Rectal smooth muscle tissue (tissue), 1 donor: Measurements from ENCODE around the gene NPW.

ENCODE experiments used
- H3K27ac ChIP-seq: one replicate; pipeline ENCODE4 v1.7.0; 2013; ENCODE audit warnings: low read depth, low read length, inconsistent platforms
- H3K27me3 ChIP-seq: one replicate; pipeline ENCODE4 v1.7.0; 2013; ENCODE audit warnings: low read length; ENCODE audit not compliant: control insufficient read depth, insufficient read depth
- H3K36me3 ChIP-seq: one replicate; pipeline ENCODE4 v1.7.0; 2013; ENCODE audit warnings: low read length; ENCODE audit not compliant: control insufficient read depth, insufficient read depth
- H3K4me1 ChIP-seq: one replicate; pipeline ENCODE4 v1.7.0; 2013; ENCODE audit warnings: low read length; ENCODE audit not compliant: control insufficient read depth, insufficient read depth
- H3K4me3 ChIP-seq: one replicate; pipeline ENCODE4 v1.7.0; 2013; ENCODE audit warnings: low read length
- H3K9ac ChIP-seq: one replicate; pipeline ENCODE4 v1.7.0; 2013; ENCODE audit warnings: low read length

Gene NPW

GRCh38 chr16:2019518-2019920 lies at the start of gene NPW:
Gene NPW, plus strand, starts transcription at chr16:2019785.
- Histone ChIP-seq H3K36me3 (no peaks in the 10 kb centered on the region), H3K9ac (no peak within 1 kb of the TSS), H3K27me3 (peaks cover 22% of the 10 kb centered on the region), H3K4me1 (peaks cover 6% of the 10 kb centered on the region), H3K27ac (no peak within 1 kb of the TSS), H3K4me3 (no peak within 1 kb of the TSS)

GRCh38 chr16:1971796-1972489 lies 47.6 kb upstream of the NPW start, which contains the start of gene TBL3:
Gene TBL3, plus strand, starts transcription at chr16:1972053. Its CDS starts 112 bp downstream, at chr16:1972165.
- H3K36me3 ChIP-seq, result peaks cover 25% of the 10 kb centered on the region
- H3K9ac ChIP-seq, result peak within 1 kb of the TSS; percentile 82
- peak within 1 kb of the TSS; percentile 97 for H3K27ac ChIP-seq
- no peaks in the 10 kb centered on the region for H3K27me3 ChIP-seq
- H3K4me1 ChIP-seq, result peaks cover 9% of the 10 kb centered on the region
- H3K4me3 ChIP-seq, result peak within 1 kb of the TSS; percentile 93

- H3K36me3 ChIP-seq, result peaks cover 28% of the 10 kb centered on the region
- H3K27ac ChIP-seq, result no peak overlapping the region
- H3K27me3 ChIP-seq, result no peaks in the 10 kb centered on the region
- peak overlapping the region; percentile 62 for H3K9ac ChIP-seq
- H3K4me1 ChIP-seq, result peaks cover 9% of the 10 kb centered on the region
- H3K4me3 ChIP-seq, result peak overlapping the region; percentile 93
Measured at GRCh38 chr16:1972490-1972877, 47.1 kb upstream of the NPW start.

- peaks cover 9% of the 10 kb centered on the region for H3K4me1 ChIP-seq
- no peak overlapping the region for H3K4me3 ChIP-seq
- H3K27me3 ChIP-seq, result no peaks in the 10 kb centered on the region
- H3K9ac ChIP-seq, result no peak overlapping the region
- no peak overlapping the region for H3K27ac ChIP-seq
- peaks cover 30% of the 10 kb centered on the region for H3K36me3 ChIP-seq
Measured at GRCh38 chr16:1973461-1974156, 46.0 kb upstream of the NPW start.

- Histone ChIP-seq H3K9ac (no peak overlapping the region), H3K36me3 (peaks cover 30% of the 10 kb centered on the region), H3K27ac (no peak overlapping the region), H3K4me3 (no peak overlapping the region), H3K4me1 (peaks cover 9% of the 10 kb centered on the region), H3K27me3 (peaks cover 4% of the 10 kb centered on the region)
Measured at GRCh38 chr16:1974157-1975070, 45.2 kb upstream of the NPW start.

- Histone ChIP-seq H3K27me3 (peaks cover 7% of the 10 kb centered on the region), H3K4me1 (peaks cover 9% of the 10 kb centered on the region), H3K27ac (no peak overlapping the region), H3K4me3 (no peak overlapping the region), H3K9ac (no peak overlapping the region), H3K36me3 (peaks cover 30% of the 10 kb centered on the region)
Measured at GRCh38 chr16:1975432-1976215, 44.0 kb upstream of the NPW start.

GRCh38 chr16:1976216-1976520 lies 43.4 kb upstream of the NPW start:
- H3K27me3 ChIP-seq, result peaks cover 10% of the 10 kb centered on the region
- H3K27ac ChIP-seq, result no peak overlapping the region
- peaks cover 7% of the 10 kb centered on the region for H3K4me1 ChIP-seq
- H3K36me3 ChIP-seq, result peaks cover 30% of the 10 kb centered on the region
- H3K4me3 ChIP-seq, result no peak overlapping the region
- H3K9ac ChIP-seq, result no peak overlapping the region

GRCh38 chr16:1976951-1977874 lies 42.4 kb upstream of the NPW start:
- Histone ChIP-seq H3K27ac (no peak overlapping the region), H3K9ac (no peak overlapping the region), H3K4me3 (no peak overlapping the region), H3K27me3 (peaks cover 16% of the 10 kb centered on the region), H3K36me3 (peaks cover 30% of the 10 kb centered on the region), H3K4me1 (peaks cover 7% of the 10 kb centered on the region)

- Histone ChIP-seq H3K4me1 (peaks cover 2% of the 10 kb centered on the region), H3K36me3 (peaks cover 30% of the 10 kb centered on the region), H3K4me3 (no peak overlapping the region), H3K27me3 (peaks cover 17% of the 10 kb centered on the region), H3K27ac (no peak overlapping the region), H3K9ac (no peak overlapping the region)
Measured at GRCh38 chr16:1977875-1978268, 41.7 kb upstream of the NPW start.

- Histone ChIP-seq H3K4me3 (peak overlapping the region; percentile 40), H3K9ac (peak overlapping the region; percentile 42), H3K4me1 (no peaks in the 10 kb centered on the region), H3K27ac (no peak overlapping the region), H3K36me3 (peaks cover 30% of the 10 kb centered on the region), H3K27me3 (peaks cover 17% of the 10 kb centered on the region)
Measured at GRCh38 chr16:1978476-1979120, 41.0 kb upstream of the NPW start.
